D721Med (cell line): Measurements from ENCODE around the gene IRF2BP2.

Experiments
- DNase-seq: peaks from one replicate; pipeline ENCODE4 v3.0.0; 2011; ENCODE audit warnings: low spot score; ENCODE audit not compliant: insufficient read length
- FAIRE-seq: peaks from 2 replicates; lab custom pipeline; 2011; peaks lifted over from hg19 to GRCh38; lab: Jason Lieb, UNC
- TF ChIP-seq, protein P1 (sequence below): IDR thresholded peaks from 2 replicates; pipeline ENCODE4 v1.5.1; 2012; ENCODE audit warnings: mild to moderate bottlenecking, control low read depth; ENCODE audit not compliant: insufficient read depth; ENCODE audit errors: missing control alignments

IRF2BP2 gene

DNA sequence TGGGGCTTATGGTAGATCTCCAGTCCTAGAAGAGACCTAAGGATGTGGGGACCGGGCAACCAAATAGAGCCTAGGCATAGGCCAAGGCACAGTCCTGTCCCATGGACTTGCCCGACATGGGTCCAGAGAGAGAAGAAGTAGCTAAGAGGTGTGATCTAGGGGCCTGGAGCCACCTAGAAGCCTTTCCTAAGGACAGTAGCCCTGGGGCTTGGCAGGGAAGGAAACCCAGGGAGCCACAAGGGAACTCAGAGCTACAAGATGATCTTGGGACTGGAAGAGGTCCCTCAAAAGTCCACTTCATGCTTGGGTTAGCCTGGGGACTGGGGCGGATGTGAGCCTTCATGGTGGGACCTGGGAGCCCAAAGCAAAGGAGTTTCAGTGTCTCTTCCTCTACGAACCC, 18.8 kb downstream of the IRF2BP2 start:
- DNase-seq (no peak), FAIRE-seq (no peak)
- TF ChIP-seq, protein P1, sequence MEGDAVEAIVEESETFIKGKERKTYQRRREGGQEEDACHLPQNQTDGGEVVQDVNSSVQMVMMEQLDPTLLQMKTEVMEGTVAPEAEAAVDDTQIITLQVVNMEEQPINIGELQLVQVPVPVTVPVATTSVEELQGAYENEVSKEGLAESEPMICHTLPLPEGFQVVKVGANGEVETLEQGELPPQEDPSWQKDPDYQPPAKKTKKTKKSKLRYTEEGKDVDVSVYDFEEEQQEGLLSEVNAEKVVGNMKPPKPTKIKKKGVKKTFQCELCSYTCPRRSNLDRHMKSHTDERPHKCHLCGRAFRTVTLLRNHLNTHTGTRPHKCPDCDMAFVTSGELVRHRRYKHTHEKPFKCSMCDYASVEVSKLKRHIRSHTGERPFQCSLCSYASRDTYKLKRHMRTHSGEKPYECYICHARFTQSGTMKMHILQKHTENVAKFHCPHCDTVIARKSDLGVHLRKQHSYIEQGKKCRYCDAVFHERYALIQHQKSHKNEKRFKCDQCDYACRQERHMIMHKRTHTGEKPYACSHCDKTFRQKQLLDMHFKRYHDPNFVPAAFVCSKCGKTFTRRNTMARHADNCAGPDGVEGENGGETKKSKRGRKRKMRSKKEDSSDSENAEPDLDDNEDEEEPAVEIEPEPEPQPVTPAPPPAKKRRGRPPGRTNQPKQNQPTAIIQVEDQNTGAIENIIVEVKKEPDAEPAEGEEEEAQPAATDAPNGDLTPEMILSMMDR, result no peak

DNA sequence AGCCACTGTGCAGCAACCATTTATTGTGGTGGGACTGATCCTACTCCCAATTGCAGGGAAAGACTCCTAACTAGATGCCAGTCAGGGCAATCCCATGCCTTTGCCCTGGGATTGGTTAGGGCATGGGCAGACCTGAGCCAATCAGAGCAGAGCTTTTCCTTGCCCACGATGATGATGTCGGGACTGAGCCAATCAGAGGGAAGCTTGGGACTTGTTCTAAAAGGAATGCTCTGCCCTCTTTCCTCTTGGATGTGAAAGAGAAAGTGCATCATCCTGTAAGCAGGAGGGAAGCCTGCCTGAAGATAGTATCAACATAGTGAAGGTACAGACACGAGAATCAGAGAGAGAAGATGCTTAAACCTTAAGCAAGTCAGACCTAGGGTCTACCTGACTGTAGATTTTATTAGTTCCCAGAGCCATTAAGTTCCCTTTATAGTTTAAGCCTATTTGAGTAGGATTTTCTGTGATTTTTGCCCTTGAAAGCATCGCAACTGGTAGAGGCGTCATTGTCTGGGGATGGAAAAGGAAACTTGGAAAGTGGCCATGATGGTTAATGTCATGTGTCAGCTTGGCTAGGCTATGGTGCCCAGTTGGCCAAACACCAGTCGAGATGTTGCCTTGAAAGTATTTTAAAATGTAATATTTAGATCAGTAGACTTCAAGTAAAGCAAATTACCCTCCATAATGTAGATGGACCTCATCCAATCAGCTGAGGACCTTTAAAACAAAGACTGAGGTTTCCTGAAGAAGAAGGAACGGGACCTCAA, 19.9 kb downstream of the IRF2BP2 start:
- peak; percentile 80 for FAIRE-seq
- no peak for DNase-seq

DNA sequence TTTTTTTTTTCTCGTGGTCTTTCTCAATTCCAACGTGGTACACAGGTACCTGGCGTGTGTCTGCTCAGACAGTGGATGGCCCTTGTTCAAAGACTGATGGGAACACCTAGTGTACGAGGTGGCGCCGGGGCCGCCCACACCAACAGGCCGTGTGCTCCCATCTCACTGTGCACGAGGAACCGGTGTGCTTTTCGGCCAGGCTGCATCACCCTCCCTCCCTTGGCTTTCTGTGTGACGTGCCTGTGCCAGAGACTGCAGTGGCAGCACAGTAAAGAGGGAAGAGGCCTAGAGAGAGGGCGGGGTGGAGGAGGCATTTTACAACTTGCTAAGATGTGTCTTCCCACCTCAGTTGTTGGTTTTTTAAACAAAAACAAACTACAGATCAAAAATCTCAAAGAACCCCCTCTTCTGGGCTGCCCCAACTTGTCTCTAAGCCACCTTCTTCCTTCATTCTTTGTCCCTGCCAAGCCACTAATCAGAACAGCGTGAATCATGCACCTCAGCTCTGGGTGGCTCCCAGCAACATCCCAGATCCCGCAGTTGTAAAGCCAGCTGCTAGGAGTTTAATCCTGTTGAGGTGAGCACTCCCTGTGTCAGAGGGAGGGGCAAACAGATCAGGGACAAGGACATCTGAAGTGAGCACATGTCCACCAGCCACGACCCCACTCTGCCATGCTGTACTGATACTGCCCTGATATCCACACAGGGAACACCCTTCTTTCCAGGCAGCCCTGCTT, 20.7 kb downstream of the IRF2BP2 start:
- TF ChIP-seq, protein P1, result no peak
- FAIRE-seq (peak; percentile 85), DNase-seq (no peak)

More for the DNA sequence above, 19.9 kb downstream of the IRF2BP2 start:
- TF ChIP-seq, protein P1, result no peak

DNA sequence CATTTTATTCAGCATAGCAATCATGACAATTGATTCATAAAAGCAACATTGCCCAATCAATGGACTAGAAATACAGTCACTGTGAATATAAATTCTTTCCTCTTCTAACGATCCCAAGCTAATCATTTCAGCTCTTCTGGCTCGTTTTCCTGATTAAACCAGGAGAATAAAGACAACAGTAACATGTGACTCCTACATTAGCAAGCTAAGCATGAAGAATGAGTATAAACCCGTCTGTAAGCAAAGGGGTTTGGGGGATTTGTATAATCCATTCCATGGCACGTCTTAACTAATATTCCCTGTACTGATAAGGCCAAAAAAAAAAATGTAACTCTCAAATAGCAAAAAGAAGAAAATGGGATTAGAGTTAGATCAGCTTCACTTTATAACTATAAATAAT, 21.6 kb downstream of the IRF2BP2 start:
- DNase-seq, result peak; percentile 75
- peak; percentile 98 for FAIRE-seq
- TF ChIP-seq, protein P1, result no peak

DNA sequence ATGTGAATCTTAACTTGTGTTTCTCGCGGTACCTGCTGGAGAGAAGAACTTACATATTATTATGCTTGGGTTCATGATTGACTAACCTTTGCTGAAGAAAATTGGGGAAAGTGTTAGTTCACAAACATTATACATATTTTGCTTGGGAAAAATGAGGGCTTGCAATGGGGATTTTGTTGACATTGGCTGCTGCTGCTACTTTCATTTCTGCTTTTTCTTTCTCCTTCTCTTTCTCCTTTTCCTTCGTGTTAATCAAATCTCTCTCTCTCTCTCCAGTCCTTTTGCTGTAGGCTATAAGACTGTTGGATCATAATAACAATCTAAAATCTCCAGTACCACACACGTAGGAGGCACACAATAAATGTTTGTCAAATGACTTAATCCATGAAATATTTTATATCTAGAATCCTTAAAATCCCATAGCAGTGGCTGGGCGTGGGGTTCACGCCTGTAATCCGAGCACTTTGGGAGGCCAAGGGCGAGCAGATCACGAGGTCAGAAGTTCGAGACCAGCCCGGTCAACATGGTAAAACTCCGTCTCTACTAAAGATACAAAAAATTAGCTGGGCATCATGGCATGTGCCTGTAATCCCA, 23.0 kb downstream of the IRF2BP2 start:
- DNase-seq (no peak), FAIRE-seq (peak; percentile 35)
- TF ChIP-seq, protein P1, result no peak

DNA sequence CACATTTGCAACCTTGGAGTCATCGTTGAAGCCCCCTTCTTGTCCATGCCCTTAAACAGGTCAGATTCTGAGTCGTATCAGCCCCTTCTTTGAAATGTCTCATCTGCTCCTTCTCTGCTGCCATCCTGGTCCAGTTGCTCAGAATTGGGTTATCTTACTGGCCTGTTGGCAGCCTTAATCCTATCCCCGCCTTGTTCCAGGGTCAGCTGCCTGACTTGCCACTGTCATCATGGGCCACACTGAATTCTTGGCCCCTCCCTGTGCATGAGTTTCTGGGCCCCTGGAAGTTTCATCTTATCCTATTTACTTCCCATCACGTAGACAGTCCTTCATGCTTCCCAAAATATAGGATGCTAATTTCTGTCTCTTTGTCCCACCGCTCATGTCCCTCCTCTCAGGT, 23.7 kb downstream of the IRF2BP2 start:
- DNase-seq, result no peak
- no peak for FAIRE-seq
- TF ChIP-seq, protein P1, result no peak
